ENCODE results near the gene ADAM19.

ADAM19 gene

GRCh38 chr5:157594675-157595459 is 19.3 kb upstream of the ADAM19 start:
- DNase-seq, result no peak

GRCh38 chr5:157594257-157594656 is 18.7 kb upstream of the ADAM19 start:
- DNase-seq, result no peak

DNA sequence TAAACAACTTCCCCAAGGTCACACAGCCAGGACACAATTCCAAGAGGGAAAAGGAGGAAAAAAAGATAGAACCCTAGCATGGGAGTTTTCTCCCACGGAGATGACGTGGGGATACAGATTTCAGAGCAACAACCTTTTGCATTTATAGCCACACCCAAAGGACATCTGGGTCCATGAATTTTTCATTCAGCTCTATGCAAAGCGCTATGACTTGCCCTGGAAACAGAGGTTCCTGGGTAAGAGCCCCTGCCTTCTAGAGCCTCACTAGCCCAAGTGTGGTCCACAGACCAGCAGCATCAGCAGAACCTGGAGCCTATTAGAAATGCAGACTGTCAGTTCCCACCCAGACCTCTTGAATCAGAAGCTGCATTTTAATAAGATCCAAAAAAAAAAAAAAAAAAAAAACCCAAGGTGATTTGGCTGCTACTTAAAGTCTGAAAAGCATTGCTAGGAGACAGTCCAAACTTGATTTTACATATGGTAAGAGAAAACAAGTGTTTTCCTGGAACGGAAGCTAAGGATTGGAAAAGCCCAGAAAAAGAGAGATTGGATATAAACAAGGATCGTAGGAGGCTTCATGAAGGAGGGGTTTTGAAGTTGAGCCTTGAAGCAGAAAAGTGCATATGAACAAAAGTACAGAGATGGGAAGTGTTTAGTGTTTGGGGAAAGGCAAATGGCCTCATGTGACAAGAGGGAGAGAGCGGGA is 17.6 kb upstream of the ADAM19 start:
- DNase-seq, result no peak

GRCh38 chr5:157592594-157592993 is 17.0 kb upstream of the ADAM19 start:
- no peak for DNase-seq

GRCh38 chr5:157590478-157590877 is 14.9 kb upstream of the ADAM19 start:
- DNase-seq, result no peak

DNA sequence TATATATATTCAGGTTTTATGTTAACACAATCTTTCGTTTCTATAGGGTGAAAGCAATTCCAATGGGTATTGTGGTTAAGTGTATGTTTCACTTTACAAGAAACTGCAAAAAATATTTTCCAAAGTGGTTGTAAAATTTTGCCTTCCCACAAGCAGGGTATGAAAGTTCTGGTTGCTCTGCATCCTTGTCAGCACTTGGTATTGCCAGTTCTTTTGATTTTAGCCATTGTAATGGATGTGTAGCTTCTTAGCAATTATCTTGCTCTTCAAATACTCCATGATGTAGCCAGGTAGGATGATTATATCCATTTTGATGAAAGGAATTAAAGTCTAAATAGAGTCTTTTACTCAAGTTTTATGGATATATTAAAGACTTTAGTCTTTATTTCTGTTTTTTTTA is 9.1 kb upstream of the ADAM19 start:
- no peak for DNase-seq

DNA sequence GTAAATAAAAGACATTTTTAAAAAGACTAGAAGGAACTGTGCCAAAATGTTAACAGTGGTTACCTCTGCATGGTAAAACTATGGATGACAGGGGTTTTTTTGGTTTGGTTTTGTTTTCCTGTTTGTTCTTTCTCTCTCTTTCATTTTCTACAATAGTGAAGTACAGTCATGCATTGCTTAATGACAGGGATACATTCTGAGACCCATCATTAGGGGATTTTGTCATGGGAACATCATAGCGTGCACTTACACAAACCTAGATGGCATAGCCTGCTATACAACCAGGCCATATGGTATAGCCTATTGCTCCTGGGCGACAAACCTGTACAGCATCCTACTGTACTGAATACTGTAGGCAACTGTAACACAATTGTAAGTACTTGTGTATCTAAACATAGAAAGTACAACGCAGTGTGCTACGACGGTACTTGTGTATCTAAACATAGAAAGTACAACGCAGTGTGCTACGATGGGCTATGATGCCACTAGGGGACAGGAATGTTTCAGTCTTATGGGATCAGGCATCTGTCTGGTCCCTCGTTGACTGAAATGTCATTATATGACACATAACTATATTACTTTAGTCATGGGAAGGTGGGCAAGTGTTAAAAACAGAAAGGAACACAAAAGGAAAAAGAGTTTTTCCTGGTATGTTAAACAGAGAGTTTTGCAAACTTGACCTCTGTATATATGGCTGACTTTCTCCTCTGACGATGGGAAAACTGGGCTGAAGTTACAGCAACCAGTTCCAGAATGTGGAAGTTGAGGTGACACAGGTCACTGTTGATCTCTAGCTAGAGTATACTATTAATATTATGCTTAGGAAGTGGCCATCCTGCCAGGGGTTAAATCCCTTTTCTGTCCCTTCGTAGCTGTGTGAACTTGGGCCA is 7.4 kb upstream of the ADAM19 start:
- no peak for DNase-seq

GRCh38 chr5:157581901-157582300 is 6.3 kb upstream of the ADAM19 start:
- DNase-seq, result no peak

DNA sequence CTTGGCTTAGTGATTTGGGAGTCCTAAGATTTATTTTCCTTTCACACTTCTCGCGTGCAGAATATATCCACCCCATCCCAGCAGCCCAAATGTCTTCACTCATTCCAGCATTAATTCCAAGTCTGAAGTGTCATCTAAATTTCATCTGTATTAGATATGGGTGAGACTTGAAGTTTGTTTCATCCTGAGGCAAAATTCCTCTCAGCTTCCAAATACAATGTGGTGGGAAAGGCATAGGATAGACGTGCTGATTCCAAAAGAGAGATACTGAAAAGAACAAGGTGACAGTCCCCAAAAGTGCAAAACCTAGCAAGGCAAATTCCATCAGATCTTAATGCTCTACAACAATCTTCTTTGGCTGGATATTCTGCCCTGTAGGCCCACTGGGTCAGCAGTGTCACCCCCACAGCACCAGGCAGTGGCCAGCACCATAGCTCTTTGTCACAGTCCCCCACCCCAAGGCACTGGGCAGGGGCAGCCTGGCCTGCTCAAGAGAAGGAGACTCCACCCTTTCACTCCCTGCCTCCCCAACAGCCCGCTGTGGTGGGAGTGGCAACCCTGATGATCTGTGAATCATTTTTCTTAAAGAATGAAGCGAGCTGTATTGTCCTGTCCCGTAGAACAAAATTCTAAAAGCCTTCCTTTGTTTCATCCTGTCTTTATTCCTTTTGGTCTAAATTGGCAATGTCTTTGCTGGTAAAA is 2.7 kb upstream of the ADAM19 start:
- no peak for DNase-seq

DNA sequence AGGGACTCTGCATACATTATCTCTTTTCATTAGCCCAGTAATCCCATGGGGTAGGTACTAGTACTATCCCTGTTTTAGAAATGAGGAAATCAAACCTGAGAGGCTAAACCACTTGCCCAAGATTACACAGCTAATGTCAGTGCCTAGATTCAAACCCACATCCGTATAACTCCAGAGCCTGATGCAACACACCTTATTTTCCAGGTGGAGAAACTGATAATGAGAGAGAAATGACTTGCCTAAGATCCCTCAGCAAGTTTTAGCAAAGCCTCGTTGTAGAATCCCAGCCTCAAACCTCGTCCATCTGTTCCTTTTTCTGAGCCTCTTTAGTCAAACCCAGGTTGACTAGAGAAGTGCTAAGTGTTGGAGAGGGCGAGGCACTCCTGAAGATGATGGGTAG is 1.1 kb upstream of the ADAM19 start:
- DNase-seq, result no peak

- no peak for DNase-seq
These were observed 857 bp downstream of the ADAM19 start for GRCh38 chr5:157574456-157575380.

DNA sequence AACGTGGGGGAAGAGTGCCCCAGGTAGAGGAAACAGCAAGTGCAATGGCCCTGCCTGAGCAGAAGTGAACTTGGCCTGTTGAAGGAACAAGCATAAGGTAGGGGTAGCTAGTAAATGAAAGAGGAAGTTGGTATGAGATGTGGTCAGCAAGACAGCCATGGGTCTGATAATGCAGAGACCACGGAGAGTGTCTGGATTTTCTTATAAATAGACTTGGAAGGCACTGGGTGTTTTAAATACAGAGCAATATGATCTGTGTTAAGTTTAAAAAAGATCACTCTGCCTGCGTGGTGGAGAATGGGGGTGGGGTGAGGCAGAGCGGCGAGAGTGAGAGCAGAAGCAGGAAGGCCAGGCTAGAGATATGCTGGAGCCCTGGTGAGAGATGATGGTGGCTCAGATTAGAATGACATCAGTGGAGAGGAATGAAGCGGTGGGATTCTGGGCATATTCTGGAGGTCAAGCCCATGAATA is 4.2 kb downstream of the ADAM19 start:
- no peak for DNase-seq

GRCh38 chr5:157570531-157571200 is 4.9 kb downstream of the ADAM19 start:
- DNase-seq, result no peak

- no peak for DNase-seq
These were observed 6.9 kb downstream of the ADAM19 start for GRCh38 chr5:157568720-157569119.

DNA sequence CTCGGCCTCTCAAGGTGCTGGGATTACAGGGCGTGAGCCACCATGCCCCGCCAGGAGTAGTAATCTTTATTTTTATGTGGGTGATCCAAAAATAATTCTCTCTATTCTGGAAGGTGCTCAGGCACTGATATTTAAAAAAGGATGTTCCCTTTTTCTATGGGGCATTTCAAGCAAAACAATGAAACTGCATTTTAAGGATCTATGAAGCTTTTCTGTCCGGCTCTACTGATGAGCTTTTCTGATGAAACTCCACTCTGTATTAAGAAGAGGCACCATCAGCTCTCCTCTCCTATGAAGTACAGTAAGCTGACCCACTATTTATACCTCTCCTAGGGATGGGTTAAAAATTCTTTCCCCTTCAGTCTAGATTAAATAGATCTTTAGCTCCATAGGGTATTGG is 7.4 kb downstream of the ADAM19 start:
- DNase-seq, result no peak

DNA sequence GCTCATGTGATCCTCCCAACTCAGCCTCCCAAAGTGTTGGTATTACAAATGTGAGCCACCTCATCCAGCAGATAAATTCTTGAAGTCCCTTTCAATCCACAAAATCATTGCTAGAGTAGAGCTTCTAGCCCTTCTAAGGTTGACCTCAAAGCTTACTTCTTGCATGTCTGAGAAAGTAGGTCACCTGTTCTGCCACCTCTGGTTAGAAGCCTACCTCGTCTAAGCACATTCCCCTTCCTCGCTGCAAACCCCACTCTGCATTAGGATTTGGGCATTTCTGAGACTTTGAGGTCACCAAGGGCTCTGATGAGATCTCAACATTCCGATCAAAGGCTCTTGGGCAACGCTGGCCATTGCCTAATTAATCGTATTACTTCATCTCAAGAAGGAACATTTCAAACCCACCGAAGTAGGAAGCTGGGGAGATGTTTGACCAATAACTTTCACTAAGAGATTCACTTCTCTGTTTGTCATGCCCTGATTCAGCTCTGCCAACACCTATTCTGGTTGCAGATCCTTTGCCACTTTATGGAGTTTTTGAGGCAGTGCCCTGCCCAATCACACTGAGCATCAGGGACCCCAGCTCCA is 8.6 kb downstream of the ADAM19 start:
- no peak for DNase-seq

- DNase-seq, result peak; percentile 53
These were observed 11.5 kb downstream of the ADAM19 start for GRCh38 chr5:157563929-157564716.

DNA sequence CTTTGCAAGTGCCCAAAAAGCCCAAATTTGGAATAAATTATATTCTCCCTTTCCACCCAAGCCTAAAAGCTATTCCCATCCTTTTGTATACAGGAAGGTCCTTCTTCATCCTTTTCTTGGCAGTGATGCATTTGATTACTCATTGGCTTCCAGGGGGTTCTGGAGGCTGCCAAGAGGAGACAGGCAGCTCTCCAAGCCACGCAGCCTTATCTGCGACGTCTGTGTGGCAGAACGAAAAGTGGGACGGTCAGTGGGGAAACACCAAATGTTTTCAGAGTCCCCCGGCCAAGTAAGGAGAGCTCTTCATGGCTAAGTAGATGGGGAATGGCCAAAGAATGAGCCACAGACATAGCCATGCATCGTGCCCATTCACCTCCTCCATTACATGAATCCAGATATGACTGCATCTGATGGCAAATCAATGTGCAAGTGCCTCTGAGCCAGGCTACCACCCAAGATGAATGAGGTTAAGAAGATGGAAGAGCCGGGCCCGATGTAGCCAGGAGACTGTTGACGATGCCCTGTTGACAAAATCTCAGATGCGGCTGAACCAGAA is 12.1 kb downstream of the ADAM19 start:
- DNase-seq, result no peak

DNA sequence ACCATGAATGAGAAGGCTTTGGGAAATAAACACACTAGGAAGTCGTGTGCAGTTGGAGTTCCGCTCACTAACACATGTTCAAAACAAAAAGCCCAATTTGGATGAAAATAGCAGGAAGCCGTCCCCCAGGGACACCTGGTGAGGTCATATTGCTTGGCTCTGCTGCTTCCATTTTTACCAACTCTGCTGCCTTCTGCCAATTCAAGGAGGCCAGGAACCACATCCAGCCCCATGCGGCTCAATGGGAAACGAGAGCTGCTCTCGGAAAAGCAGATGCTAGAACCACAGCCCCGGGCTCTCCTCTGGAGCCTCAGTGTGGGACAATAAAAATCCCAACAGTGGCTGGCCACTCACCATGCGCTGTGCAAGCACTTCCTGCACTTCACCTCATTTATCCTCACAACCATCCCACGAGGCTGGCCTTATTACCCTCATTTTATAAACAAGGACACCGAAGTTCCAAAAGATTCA is 13.4 kb downstream of the ADAM19 start:
- no peak for DNase-seq

Data from SHP77 treated with DMSO at 0.1 percent for 48 hours (cell line).